NCI-H2171 (cell line): Measurements from ENCODE around the gene C20orf144.
"Not testable (repeated sequence)": the region's sequence is repeated elsewhere in the genome, so short reads cannot be mapped to it uniquely, and the experiment has no call there.

ENCODE experiments used
- DNase-seq: peaks from one replicate; lab custom pipeline; 2025; lab: John Stamatoyannopoulos, UW

C20orf144 gene

GRCh38 chr20:33697129-33697528 is 35.0 kb downstream of the C20orf144 start:
- no peak for DNase-seq

- not testable (repeated sequence) for DNase-seq
These were observed 36.8 kb downstream of the C20orf144 start for GRCh38 chr20:33698966-33699365.

DNA sequence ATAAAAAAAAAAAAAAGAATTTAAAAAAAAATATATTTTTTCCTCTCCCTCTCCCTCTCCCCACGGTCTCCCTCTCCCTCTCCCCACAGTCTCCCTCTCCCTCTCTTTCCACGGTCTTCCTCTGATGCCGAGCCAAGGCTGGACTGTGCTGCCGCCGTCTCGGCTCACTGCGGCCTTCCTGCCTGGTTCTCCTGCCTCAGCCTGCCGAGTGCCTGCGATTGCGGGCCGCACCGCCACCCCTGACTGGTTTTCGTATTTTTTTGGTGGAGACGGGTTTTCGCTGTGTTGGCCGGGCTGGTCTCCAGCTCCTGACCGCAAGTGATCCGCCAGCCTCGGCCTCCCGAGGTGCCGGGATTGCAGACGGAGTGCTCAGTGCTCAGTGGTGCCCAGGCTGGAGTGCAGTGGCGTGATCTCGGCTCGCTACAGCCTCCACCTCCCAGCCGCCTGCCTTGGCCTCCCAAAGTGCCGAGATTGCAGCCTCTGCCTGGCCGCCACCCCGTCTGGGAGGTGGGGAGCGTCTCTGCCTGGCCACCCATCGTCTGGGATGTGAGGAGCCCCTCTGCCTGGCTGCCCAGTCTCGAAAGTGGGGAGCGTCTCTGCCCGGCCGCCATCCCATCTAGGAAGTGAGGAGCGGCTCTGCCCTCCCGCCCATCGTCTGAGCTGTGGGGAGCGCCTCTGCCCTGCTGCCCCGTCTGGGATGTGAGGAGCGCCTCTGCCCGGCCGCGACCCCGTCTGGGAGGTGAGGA is 38.7 kb downstream of the C20orf144 start:
- DNase-seq, result not testable (repeated sequence)

- DNase-seq, result no peak
These were observed 39.7 kb downstream of the C20orf144 start for GRCh38 chr20:33701629-33702450.

- peak; percentile 98 for DNase-seq
These were observed 40.7 kb downstream of the C20orf144 start for GRCh38 chr20:33702861-33703260.

GRCh38 chr20:33703498-33704137 is 41.5 kb downstream of the C20orf144 start:
- no peak for DNase-seq

GRCh38 chr20:33704197-33704924 is 42.2 kb downstream of the C20orf144 start:
- no peak for DNase-seq

DNA sequence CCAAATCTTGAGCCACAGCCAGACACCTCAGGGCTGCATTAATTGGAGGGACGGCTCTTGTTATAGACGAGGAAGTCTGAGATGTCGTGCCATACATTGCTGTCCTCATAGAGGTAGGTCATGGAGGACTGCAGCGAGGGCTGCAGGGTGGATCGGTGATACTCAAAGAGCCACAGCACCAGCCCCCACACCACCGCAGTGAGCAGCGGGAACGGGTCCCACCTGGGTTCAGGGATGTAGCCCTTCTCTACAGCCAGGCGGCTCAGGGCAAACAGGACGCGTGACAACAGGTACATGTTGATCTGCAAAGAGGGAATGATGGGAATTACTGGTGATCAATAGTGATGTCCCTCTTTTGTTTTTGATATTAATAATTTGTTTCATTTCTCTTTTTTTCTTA is 45.5 kb downstream of the C20orf144 start:
- DNase-seq, result no peak

- DNase-seq, result no peak
These were observed 47.3 kb downstream of the C20orf144 start for GRCh38 chr20:33709398-33709797.

DNA sequence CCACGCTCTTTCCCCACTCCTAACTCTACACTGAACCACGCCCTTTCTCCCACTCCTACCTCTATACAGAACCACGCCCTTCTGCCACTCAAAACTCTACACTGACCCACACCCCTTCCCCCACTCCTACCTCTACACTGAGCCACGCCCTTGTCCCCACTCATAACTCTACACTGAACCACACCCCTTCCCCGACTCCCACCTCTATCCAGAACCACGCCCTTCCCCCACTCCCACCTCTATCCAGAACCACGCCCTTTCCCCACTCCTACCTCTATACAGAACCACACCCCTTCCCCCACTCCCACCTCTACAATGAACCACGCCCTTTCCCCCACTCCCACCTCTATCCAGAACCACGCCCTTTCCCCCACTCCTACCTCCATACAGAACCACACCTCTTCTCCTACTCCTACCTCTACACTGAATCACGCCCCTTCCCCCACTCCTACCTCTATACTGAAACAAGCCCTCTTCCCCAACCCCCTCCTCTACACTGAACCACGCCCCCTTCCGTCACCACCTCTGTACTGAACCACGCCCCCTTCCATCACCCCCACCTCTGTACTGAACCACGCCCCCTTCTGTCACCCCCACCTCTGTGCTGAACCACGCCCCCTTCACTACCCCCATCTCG is 47.9 kb downstream of the C20orf144 start:
- no peak for DNase-seq

GRCh38 chr20:33710681-33711445 is 48.7 kb downstream of the C20orf144 start:
- DNase-seq, result no peak

GRCh38 chr20:33711446-33711738 is 49.3 kb downstream of the C20orf144 start:
- no peak for DNase-seq
